Activated CD8-positive, alpha-beta memory T cell treated with anti-CD3 and anti-CD28 coated beads, Interleukin-2, amount 50 U/mL, for 24 hours (primary cell): ENCODE results near the gene PTPRN2.
"Not testable (repeated sequence)": the region's sequence is repeated elsewhere in the genome, so short reads cannot be mapped to it uniquely, and the experiment has no call there.

ENCODE experiments used
- DNase-seq: peaks from one replicate; pipeline ENCODE4 v3.0.0-alpha.2; 2020; ENCODE audit errors: extremely low read depth

Gene PTPRN2

DNA sequence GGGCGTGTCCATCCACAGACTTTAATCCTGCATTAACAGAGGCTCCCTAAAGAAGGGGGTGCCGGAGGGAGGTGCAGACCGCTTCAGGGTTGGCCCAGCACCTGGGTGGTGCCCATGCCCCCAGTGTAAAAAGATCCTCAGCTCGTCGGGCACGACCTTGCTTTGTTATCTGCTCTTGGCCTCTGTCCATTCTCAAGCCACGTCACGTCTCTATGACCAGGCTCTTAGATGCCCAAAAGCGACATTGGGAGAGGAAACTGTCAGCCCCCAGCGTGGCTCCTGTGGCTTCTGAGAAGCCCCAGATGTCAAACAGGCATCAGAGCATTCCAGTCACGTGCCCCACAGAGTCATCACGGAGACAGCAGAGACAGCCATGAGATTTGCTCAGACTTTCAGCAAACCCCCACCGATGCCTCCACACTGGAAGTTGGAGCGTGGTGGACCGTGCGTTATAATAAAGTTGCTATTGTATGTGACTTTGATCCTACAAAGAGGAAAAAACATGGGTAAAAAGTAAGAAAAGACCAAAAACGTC, 55.5 kb downstream of the PTPRN2 start:
- DNase-seq: no peak

DNA sequence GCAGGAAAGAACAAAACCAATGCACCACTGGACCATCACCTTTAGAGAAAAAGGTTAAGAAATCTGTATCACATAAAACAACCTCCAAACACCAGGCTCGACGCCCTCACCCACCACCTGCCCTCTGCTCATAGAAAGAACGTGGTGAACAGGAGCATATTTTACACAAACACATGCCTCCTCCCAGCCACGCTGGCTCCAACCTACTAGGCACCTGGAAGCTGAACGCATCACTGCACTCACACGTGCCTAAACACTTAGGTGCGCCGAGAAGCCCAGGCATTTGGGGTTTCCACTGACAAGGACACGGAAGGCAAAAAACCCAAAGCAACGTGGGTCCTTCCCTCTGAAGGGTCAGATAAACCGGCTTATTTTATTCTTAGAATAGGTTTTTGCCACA, 56.0 kb downstream of the PTPRN2 start:
- no peak for DNase-seq

DNA sequence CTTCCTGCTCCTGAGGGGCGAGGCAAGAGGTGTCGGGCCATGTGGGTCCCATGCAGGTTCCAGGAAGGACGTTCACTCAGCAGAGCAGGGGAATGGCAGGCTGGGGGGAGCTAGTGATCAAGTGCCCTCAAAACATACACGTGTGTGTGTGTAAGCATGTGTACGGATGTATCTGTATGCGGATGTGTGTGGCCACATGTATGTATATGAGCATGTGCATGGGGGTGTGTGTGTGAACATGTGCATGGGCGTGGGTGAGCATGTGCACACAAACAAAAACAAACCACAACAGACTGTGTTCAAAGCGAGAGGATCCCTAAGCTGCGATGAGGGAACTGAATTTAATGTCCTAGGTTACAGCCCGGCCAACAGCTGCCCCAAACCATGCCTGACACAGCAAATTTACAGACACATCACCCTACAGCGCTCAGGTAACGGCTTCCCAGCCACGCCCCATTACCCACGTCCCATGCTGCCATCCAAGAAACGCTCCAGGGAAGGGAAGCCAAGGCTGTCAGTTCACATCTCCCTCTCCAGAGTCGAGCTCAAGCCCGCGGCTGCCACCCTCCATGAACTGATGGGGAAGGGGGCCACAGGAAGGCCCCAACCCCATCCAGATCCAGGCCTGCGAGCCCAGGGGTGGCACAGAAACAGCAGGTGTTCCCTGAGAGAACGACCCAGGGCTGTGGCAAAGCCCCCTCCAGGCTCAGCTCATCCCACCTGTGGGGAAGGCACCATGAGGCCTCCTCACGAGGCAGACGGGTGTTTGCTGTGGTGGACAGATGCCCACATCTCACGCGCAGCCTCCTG, 56.6 kb downstream of the PTPRN2 start:
- no peak for DNase-seq

DNA sequence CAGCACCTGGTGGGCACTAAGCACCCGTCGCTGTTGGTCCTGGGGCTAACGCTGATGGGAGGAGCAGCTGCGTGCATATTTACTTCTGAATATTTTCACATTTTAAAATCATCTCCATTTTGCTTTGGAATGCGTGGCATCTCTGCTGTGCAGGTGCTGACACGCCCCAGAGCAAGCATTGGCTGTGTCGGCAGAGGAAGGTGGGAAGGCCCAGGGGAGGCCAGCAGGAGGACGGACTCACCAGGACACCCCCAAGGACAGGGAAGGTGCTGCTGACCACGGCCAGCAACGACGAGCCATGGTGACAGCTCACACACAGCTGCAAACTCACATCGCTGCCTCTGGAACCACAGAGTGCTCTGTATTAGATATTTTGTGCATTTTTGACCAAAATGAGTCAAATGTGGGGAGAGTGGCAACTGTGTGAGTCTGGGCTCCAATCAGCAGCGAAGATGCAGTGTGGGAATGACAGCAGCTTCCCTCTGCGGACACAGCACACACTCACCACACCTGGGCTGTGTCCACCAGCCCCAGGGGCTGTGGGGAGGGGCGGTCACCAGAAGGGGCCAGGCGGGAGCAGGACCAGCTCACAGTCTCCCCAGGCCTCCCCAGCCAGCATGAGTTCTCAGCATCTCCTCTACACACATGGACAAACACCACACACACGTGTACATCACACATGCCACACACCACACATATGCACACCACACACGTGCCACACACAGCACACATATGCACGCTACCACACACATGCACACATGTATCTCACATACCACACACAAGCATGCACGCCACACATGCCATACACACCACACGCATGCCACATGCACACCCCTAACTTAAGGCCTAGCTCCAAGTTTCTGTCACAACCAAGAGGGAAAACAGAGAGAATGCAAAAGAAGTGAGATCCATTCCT, 58.2 kb downstream of the PTPRN2 start:
- DNase-seq: no peak

DNA sequence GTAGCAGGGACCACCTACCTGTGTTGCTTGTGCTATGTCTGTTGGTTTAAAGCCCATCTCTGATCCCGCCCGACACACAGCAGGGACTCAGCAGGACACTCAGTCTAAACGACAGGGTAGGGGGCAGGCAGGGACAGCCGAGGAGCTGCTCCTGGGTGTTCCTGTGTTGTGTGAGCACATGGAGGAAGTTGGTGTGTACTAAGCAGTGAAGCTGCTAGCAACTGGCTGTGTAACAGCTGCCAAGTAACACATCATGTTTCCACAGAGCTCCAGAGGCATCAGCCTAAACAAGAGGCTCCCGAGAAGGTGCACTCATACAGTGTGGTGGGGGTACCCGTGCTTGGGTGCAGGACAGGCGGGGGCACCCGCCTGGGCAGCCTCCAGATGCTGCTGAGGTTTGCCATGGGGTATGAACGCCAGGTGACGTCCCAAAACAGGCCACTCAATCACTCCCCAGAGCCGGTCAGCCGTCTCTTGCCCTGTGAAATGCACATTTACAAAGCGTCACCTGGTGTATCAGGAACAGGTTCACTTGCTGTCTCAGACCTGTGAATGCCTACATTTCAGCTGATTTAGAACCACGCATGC, 59.6 kb downstream of the PTPRN2 start:
- no peak for DNase-seq

DNA sequence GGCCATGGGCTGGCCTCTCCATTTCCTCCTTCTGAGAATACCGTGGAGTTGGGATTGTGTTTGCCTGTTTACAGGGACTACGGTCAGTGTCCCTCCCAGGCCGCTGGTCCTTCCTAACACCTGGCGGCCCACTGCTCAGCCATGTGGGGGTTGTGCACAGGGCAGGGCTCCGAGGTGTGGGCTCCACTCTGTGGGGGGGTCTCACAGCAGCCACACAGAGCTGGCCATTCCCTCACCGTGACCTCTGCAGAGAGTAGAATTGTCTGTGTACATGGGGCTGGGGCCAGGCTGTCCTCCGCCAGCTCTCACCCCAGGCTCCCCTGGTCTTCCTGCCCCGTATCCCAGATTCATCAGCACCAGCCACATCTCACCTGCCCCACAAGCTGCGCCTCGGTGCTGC, 60.1 kb downstream of the PTPRN2 start:
- no peak for DNase-seq

DNA sequence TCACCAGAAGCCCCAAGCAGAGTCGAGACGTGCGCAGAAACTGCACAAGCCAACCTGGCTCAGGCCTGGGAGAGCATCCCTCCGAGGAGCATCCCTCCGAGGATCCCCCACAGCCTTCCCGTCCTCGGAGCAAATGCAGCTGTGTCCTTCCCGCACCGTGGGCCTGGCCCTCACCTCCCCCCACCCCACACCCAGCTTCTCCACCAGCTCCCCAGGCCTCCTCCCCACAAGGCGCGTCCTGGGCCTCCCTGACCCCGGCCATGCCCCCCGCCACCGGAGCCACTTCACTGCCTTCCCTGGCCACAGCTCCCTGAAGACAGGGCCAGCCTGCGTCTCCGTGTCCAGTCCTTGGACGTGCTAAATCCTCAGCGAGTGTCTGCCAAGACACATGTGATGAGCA, 60.6 kb downstream of the PTPRN2 start:
- no peak for DNase-seq

DNA sequence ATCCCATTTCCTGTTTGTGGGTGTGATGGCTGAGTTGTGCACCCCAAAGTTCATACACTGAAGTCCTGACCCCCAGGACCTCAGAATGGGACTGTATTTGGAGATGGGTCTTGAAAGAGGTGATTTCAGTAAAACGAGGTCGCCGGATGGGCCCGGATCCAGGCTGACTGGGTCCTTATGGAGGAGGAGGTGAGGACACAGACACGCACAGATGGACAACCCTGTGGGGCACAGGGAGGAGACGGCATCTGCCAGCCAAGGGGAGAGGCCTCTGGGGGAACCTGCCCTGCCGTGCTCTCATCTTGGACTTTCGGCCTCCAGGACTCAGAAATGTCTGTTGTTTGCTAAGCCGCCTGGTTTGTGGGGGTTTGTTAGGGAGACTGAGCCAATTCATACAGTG, 61.1 kb downstream of the PTPRN2 start:
- no peak for DNase-seq

DNA sequence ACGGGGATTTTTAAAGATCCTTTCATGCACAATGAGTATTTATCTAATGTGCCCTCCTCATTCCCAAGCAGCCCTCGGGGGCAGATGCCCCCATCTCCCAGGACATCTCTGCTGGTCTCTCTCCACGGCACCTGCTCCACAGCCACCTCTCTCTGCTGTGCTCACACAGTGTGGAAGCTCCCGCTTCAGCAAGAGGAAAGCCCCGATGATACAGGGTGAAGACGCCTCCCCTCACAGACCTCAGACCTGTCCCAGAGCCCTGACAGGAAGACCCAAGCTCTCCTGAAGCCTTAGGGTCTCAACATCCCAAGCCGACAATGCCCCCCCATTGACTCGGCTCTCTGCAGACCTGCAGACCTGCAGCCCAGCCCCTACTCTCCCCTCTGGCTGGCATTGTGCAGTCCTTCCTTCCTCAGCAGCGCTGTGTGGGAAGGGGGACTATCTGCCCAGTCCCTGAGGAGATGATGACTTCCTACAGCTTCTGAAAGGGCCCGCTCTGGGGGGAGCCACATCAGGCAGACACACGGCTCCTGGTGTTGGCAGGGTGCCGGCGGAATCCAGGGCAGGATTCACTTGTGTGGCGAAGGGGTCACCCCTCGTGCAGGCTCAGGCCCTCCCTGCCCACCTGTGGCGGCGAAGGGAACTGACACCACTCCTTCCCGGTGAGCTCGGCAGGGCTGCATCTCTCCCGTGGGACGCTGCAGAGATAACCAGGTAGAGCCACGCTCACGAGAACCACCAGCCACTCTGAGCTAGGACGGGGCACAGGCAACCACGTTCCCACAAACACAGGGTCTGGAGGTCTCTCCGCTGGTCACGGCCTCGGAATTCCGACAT, 61.8 kb downstream of the PTPRN2 start:
- no peak for DNase-seq

DNA sequence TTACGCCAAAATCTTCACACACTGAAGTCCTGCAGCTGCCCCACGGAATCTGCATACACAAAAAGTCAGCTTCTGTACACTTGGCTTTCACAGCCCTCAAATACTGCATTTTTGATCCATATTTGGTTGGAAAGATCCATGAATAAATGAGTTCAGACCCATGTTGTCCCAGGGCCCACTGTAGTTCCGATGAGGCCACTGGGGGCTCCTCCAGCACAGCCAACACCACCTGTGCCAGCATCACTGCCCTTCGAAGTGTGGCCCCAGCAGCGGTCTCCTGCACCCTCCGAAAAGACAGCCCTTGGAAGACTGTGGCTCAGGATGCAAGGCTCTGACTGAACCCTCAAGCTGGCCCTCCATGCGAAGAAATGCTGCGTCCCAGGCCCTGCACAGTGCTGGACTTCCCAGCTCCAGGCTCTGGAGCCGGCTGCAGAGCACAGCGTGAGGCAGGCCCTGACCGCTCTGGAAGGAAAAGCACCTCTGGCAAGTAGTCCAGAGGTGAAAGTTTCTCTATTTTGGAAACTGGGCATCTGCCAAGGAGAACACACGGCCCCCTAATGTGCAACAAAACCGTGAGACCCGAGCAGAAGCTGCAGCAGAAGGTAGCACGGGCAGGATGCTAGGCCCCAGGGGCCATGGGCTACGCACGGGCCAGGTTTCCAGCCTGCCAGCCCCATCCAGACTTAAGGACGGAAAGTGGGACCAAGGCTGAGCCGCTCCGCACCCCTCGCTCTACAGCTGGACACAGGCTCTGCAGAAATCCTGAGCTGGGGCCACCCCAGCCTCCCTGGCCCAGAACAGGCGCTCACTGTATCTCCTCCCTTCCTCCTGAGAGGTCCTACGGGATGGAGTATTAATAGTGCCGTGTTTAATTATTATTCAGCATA, 62.6 kb downstream of the PTPRN2 start:
- no peak for DNase-seq

DNA sequence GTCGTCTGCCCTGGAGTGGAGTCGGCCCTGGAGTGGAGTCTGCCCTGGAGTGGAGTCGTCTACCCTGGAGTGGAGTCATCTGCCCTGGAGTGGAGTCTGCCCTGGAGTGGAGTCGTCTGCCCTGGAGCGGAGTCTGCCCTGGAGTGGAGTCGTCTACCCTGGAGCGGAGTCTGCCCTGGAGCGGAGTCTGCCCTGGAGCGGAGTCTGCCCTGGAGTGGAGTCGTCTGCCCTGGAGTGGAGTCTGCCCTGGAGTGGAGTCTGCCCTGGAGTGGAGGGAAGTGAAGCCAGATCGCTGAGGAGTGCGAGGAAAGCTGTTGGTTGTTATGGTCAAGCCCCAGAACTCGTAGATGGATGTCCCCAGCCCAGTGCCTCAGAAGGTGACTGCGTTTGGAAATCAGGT, 63.3 kb downstream of the PTPRN2 start:
- DNase-seq: not testable (repeated sequence)

DNA sequence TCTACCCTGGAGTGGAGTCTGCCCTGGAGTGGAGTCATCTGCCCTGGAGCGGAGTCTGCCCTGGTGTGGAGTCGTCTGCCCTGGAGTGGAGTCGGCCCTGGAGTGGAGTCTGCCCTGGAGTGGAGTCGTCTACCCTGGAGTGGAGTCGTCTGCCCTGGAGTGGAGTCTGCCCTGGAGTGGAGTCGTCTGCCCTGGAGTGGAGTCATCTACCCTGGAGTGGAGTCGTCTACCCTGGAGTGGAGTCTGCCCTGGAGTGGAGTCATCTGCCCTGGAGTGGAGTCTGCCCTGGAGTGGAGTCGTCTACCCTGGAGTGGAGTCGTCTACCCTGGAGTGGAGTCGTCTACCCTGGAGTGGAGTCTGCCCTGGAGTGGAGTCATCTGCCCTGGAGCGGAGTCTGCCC, 63.7 kb downstream of the PTPRN2 start:
- not testable (repeated sequence) for DNase-seq

DNA sequence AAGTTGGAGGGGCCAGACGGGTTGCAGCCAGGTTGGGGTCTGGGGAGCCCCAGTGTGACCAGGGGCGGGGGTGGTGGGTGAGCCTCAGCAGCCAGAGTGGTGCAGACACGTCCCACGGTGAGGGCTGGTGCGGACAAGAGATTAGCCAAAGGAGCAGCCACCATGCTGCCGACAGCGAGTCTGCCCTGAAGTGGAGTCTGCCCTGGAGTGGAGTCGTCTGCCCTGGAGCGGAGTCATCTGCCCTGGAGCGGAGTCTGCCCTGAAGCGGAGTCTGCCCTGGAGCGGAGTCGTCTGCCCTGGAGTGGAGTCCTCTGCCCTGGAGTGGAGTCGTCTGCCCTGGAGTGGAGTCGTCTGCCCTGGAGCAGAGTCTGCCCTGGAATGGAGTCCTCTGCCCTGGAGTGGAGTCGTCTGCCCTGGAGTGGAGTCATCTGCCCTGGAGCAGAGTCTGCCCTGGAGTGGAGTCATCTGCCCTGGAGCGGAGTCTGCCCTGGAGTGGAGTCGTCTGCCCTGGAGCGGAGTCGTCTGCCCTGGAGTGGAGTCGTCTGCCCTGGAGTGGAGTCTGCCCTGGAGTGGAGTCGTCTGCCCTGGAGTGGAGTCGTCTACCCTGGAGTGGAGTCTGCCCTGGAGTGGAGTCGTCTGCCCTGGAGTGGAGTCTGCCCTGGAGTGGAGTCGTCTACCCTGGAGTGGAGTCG, 64.3 kb downstream of the PTPRN2 start:
- not testable (repeated sequence) for DNase-seq

DNA sequence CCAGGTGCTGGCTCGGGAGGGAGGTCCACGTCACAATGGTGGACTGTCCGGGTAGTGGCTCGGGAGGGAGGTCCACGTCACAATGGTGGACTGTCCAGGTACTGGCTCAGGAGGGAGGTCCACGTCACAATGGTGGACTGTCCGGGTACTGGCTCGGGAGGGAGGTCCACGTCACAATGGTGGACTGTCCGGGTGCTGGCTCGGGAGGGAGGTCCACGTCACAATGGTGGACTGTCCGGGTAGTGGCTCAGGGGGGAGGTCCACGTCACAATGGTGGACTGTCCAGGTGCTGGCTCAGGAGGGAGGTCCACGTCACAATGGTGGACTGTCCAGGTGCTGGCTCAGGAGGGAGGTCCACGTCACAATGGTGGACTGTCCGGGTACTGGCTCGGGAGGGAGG, 65.8 kb downstream of the PTPRN2 start:
- not testable (repeated sequence) for DNase-seq

DNA sequence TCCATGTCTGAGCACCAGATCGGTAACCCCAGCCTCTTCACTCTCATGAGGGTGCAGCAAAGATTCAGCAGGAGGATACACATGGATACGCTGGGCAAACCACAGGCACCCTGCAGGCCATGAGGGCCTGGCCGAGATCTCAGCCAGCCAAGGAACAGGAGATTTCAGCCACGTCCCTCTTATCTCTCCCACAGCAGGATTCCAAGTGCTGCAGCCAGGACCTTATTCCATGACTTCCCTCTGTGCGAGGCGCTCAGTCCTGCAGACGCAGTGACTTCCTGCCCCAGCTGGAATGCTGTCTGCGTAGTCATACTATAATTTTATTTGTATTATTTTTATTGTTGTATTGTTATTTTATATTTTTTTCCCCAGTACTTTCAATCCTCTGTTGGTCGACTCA, 66.8 kb downstream of the PTPRN2 start:
- no peak for DNase-seq

DNA sequence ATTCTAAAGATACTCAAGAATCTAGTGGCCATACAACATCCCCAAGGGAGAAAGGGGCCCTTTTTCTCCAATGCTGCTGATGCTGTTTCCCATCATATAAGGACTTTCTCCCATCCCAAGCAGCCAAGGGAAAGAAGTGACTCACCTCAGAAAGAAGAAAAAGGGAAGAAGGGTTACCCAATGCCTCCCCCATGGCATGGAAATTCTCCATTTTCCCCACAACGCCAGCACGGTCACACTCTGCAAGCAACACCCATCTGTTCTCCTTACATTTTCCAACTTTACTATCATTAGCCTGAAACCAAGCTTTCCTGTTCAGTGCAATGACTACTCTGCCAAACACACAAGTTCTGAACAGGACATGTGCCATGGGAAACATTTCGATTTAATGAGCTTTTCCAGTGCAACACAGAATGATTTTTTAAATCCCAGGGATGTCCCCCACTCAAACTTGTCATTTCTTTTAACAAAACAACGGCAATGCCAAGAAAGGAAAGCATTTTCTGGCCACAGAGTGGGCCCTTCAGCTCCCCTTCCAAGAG, 67.9 kb downstream of the PTPRN2 start:
- DNase-seq: no peak

DNA sequence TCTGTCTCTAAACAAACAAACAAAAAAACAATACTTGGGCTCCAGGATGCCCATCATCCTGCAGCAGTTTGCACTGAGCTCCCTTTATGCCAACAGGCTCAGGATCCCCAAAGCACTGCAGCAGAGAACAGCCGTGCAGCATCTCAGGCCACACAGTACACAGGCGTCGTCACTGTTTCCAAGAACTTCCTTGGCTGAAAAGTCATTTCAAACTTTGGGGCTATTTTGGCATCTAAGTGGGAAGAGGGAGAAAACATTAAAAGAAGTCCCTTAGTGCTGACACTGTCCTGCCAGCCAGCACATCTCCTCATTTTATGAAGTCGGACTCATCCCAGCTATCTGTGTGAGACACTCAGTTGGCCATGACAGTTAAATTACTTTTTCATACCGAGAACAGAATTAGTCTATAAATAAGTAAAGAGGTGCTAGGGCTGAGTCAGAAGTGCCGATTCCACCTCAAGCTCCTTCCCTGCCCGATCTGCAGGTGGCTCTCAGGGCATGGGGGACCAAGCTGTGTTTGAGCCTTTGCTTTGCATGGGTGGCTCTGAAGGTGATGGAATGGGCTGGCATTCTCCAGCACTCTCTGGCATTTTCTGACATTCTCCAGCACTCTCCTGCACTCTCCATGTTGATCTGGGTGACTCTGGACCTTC, 68.5 kb downstream of the PTPRN2 start:
- no peak for DNase-seq

DNA sequence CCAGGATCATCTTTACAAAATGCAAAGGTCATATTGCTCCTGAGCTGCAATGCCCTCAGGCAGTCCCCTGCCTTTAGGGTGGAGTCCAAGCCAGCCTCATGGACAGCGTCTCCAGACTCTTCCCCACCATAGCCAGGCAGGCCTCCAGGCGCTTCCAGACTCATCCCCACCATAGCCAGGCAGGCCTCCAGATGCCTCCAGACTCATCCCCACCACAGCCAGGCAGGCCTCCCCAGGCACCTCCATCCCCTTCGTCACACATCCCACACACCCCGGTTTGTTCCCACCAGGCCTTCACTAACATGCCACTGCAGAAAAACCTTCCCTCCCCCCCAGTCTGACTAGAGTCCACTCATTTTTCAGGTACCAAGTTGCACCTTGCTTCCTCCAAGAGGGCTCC, 70.1 kb downstream of the PTPRN2 start:
- no peak for DNase-seq

DNA sequence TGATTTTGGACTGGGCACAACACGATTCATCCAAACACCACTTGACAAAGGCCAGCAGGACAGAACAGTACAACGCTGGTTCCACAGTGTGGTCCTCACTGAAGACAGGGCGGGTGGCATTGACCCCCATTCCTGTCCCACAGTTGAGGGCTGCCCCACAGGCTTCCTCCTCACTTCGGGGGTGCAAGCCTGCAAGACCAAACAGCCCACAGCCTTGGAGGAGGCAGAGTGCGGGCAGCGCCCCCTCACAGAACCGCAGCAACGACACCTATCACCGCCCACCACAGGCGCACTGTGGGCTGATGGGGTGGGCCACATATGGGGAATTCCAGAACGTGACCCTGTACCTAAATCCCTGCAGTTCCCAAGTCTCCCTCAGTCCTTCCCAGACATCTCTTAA, 70.6 kb downstream of the PTPRN2 start:
- DNase-seq: no peak
